ENCODE measurements around the gene RFLNA.

GRCh38 chr12:124295431-124296058 lies 652 bp downstream of the RFLNA start:
- no peak for TF ChIP-seq GATA2 (IDR thresholded peaks at IDR 0.05; ENCODE audit: low read depth, low read length)
- no peak for TF ChIP-seq GATA3 (IDR thresholded peaks at IDR 0.05; ENCODE audit: low read depth, low read length)

All from SH-SY5Y (cell line).